Kidney (tissue), 22 donors: ENCODE results near the gene PMIS2. TPM values are rescaled to one million over a fixed set of nuclear protein-coding genes. Genes with fewer than 3 reads are reported as not detected.

Experiments
- DNase-seq, 5 donors: peaks; one replicate each; pipeline ENCODE4 v3.0.0-alpha.2; 2013 to 2020
- FAIRE-seq: peaks from 2 replicates; lab custom pipeline; 2012; peaks lifted over from hg19 to GRCh38; lab: Jason Lieb, UNC
- H3K27ac ChIP-seq, 2 donors: one replicate each; pipeline ENCODE4 v1.7.0; 2013; ENCODE audit warnings: low read depth in 2 of 2, low read length in 2 of 2, inconsistent platforms in 1 of 2
- H3K27me3 ChIP-seq: one replicate; pipeline ENCODE4 v1.7.1; 2013; ENCODE audit warnings: low read length, inconsistent platforms; ENCODE audit not compliant: control insufficient read depth, insufficient read depth
- H3K36me3 ChIP-seq, 3 donors: one replicate each; pipeline versions ENCODE4 v1.7.0 to v1.7.1; 2013; ENCODE audit warnings: low read length in 3 of 3, control low read depth in 1 of 3, inconsistent platforms in 1 of 3; ENCODE audit not compliant: insufficient read depth in 3 of 3, control insufficient read depth in 2 of 3
- H3K4me1 ChIP-seq, 3 donors: one replicate each; pipeline versions ENCODE4 v1.7.0 to v1.7.1; 2013; ENCODE audit warnings: low read length in 3 of 3, inconsistent platforms in 1 of 3, low read depth in 1 of 3; ENCODE audit not compliant: control insufficient read depth in 2 of 3, insufficient read depth in 2 of 3
- H3K4me3 ChIP-seq, 3 donors: one replicate each; pipeline versions ENCODE4 v1.7.0 to v1.8.1; 2013; ENCODE audit warnings: low read length in 3 of 3, control low read depth in 1 of 3, inconsistent platforms in 1 of 3
- H3K9ac ChIP-seq, 3 donors: one replicate each; pipeline versions ENCODE4 v1.7.0 to v1.7.1; 2013; ENCODE audit warnings: low read length in 3 of 3, control low read depth in 1 of 3, inconsistent platforms in 1 of 3
- H3K9me3 ChIP-seq, 3 donors: one replicate each; pipeline versions ENCODE4 v1.7.0 to v1.7.1; 2013; ENCODE audit warnings: low read length in 3 of 3, control low read depth in 1 of 3, inconsistent platforms in 1 of 3; ENCODE audit not compliant: control insufficient read depth in 2 of 3, insufficient read depth in 1 of 3
- intact Hi-C: fragments of 100-400 bp; cut with DNase I; formaldehyde crosslinking; loops from one replicate; pipeline ENCODE4 v1.11.1; 2022
- long read RNA-seq, 10 donors: library from polyadenylated mRNA in 1 of 10; unstranded in 1 of 10; transcript quantifications; one replicate each; pipeline ENCODE4 v2.0.0 and lab custom pipeline, GENCODE V29; 2021 to 2026
- polyA plus RNA-seq: library from polyadenylated mRNA; stranded (reverse); fragments of 350-450 nt; fragmentation: Illumina TruSeq; extraction: RNeasy Lipid Tissue Mini Kit (QIAGEN cat#74804); gene quantifications from one replicate; pipeline ENCODE4 v1.2.3, GENCODE V29; 2014; ENCODE audit warnings: low read depth, low replicate concordance; ENCODE audit not compliant: insufficient read depth
- total RNA-seq: library from RNA; stranded (reverse); fragmentation: NEBNext Ultra II Directional; extraction: Animal tissue kit (Norgen Biotek cat#: 25700); gene quantifications from one replicate; pipeline ENCODE4 v1.2.1, GENCODE V29; 2021
- TF ChIP-seq, protein P1 (sequence below): IDR thresholded peaks from 3 replicates; pipeline ENCODE4 v1.5.1; 2012; ENCODE audit warnings: mild to moderate bottlenecking, moderate library complexity, borderline replicate concordance; ENCODE audit not compliant: insufficient read depth; ENCODE audit errors: extremely low read depth
- donor health status: control.
- donor health status: control.
- donor health status: control.
- donor health status: control.
- donor health status: control.
- donor health status: DM: yes; HTN: yes; CAD: no.
- donor health status: Normal renal cell carcinoma (clear cell type).

Gene PMIS2
- total RNA-seq (not detected), polyA plus RNA-seq (not detected)
- long read RNA-seq, donor 1 = 0 reads
- long read RNA-seq, donor 2 = 0 reads
- long read RNA-seq, donor 3 = 0 reads
- long read RNA-seq, donor 4 = 0 reads
- long read RNA-seq, donor 5 = 0 reads
- long read RNA-seq, donor 6 = 0 reads
- long read RNA-seq, donor 7 = 0 reads
- long read RNA-seq, donor 8 = 0 reads
- long read RNA-seq, donor 9 = 0 reads
- long read RNA-seq, donor 10 = 0 reads

GRCh38 chr19:35585848-35586247 lies at the start of gene PMIS2:
Gene PMIS2, plus strand, starts transcription at chr19:35586173. Its CDS starts 87 bp downstream, at chr19:35586260.
- Histone ChIP-seq H3K4me3 (no peak within 1 kb of the TSS), H3K27me3 (no peaks in the 10 kb centered on the region), H3K27ac (no peak within 1 kb of the TSS), H3K9ac (no peak within 1 kb of the TSS), H3K9me3 (no peaks in the 10 kb centered on the region), H3K36me3 (no peaks in the 10 kb centered on the region), H3K4me1 (no peaks in the 10 kb centered on the region)
- DNase-seq = peak in 1 of 5 donors; percentile 9
- intact Hi-C loops = no loop called here
- no peak for FAIRE-seq
- TF ChIP-seq, protein P1, sequence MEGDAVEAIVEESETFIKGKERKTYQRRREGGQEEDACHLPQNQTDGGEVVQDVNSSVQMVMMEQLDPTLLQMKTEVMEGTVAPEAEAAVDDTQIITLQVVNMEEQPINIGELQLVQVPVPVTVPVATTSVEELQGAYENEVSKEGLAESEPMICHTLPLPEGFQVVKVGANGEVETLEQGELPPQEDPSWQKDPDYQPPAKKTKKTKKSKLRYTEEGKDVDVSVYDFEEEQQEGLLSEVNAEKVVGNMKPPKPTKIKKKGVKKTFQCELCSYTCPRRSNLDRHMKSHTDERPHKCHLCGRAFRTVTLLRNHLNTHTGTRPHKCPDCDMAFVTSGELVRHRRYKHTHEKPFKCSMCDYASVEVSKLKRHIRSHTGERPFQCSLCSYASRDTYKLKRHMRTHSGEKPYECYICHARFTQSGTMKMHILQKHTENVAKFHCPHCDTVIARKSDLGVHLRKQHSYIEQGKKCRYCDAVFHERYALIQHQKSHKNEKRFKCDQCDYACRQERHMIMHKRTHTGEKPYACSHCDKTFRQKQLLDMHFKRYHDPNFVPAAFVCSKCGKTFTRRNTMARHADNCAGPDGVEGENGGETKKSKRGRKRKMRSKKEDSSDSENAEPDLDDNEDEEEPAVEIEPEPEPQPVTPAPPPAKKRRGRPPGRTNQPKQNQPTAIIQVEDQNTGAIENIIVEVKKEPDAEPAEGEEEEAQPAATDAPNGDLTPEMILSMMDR = no peak

DNA sequence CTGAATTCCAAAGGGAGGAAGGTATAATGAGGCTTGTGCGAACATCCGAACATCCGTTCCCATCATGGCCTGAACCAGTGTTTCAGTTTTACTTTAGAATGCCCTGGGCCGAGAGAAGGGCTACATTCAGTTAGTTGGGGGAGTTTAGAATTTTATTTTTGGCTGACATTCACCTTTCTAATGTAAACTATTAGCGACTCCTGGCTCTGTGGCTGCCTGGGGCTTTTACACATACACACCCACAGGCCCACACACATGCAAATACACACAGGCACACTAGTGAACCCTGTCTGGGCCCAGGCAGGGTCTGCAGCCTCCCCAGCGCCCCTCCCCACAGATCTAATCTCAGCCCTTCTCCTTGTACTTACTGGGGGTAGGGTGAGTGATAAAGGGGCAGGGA lies 46.7 kb upstream of the PMIS2 start:
- Histone ChIP-seq H3K27ac (no peak overlapping the region), H3K9me3 (no peaks in the 10 kb centered on the region), H3K36me3 (no peaks in the 10 kb centered on the region), H3K4me1 (peaks cover 0 to 4% (median under 1%) of the 10 kb centered on the region in 3 donors), H3K9ac (no peak overlapping the region), H3K27me3 (no peaks in the 10 kb centered on the region), H3K4me3 (no peak overlapping the region)
- intact Hi-C loops = no loop called here
- TF ChIP-seq, protein P1 = no peak
- no peak for FAIRE-seq
- DNase-seq = no peak

GRCh38 chr19:35539850-35540249 lies 46.1 kb upstream of the PMIS2 start:
- DNase-seq (peak in 1 of 5 donors; percentile 67), FAIRE-seq (no peak)
- H3K36me3 ChIP-seq = no peaks in the 10 kb centered on the region
- TF ChIP-seq, protein P1 = no peak
- H3K27me3 ChIP-seq = no peaks in the 10 kb centered on the region
- intact Hi-C loops = no loop called here
- H3K4me3 ChIP-seq = no peak overlapping the region
- H3K9me3 ChIP-seq = no peaks in the 10 kb centered on the region
- H3K27ac ChIP-seq = no peak overlapping the region
- H3K4me1 ChIP-seq = peaks cover 0 to 7% (median 6%) of the 10 kb centered on the region in 3 donors
- H3K9ac ChIP-seq = no peak overlapping the region
